Activated CD8-positive, alpha-beta T cell treated with anti-CD3 and anti-CD28 coated beads, Interleukin-2, amount 10 ng/mL, durations not matched to agents 7 days and 5 days (primary cell): ENCODE measurements around the gene TOP3B. TPM values are rescaled to one million over a fixed set of nuclear protein-coding genes. Genes with fewer than 3 reads are reported as not detected.
"Not testable (repeated sequence)": the region's sequence is repeated elsewhere in the genome, so short reads cannot be mapped to it uniquely, and the experiment has no call there.

Experiments
- ATAC-seq: fragments of 150-1000 bp; cut with Tn5 transposase; one replicate; pipeline ENCODE4 v1.10.0; 2021; ENCODE audit warnings: moderate library complexity
- CTCF ChIA-PET: fragments of 350-600 bp; sonication (Branson Sonifier 250); formaldehyde crosslinking; loops from one replicate; lab custom pipeline; 2021; ENCODE audit warnings: antibody characterized with exemption; lab: Charles Lee
- POLR2A ChIA-PET: fragments of 350-600 bp; sonication (Branson Sonifier 250); formaldehyde crosslinking; loops from one replicate; lab custom pipeline; 2021; ENCODE audit warnings: antibody characterized with exemption; lab: Charles Lee
- DNase-seq: peaks from one replicate; pipeline ENCODE4 v3.0.0-alpha.2; 2020
- H3K27ac Mint-ChIP-seq: one replicate; pipeline ENCODE4 v1.8.0; 2021; ENCODE audit warnings: mild to moderate bottlenecking, mixed read lengths
- H3K27me3 Mint-ChIP-seq: one replicate; pipeline ENCODE4 v1.8.0; 2021; ENCODE audit warnings: low read depth, mixed read lengths
- H3K36me3 Mint-ChIP-seq: one replicate; pipeline ENCODE4 v1.8.0; 2021; ENCODE audit warnings: low read depth, mixed read lengths
- H3K4me1 Mint-ChIP-seq: one replicate; pipeline ENCODE4 v1.8.0; 2021; ENCODE audit warnings: low read depth, mixed read lengths
- H3K4me3 Mint-ChIP-seq: one replicate; pipeline ENCODE4 v1.8.0; 2021; ENCODE audit warnings: mild to moderate bottlenecking, mixed read lengths
- H3K9me3 Mint-ChIP-seq: one replicate; pipeline ENCODE4 v1.8.0; 2022; ENCODE audit warnings: mixed read lengths; ENCODE audit not compliant: insufficient read depth
- total RNA-seq, 2 experiments: library from RNA; stranded (reverse); gene quantifications; one replicate each; pipeline ENCODE4 v1.2.3, GENCODE V29; 2021

Gene TOP3B
- total RNA-seq, 2 experiments from 2014 or later, result 47.3 to 49.9 TPM

- POLR2A ChIA-PET, result no interaction called here
- H3K27ac Mint-ChIP-seq, result no peak overlapping the region
Observed at GRCh38 chr22:21946262-21946925, 36.2 kb downstream of the TOP3B start.

DNA sequence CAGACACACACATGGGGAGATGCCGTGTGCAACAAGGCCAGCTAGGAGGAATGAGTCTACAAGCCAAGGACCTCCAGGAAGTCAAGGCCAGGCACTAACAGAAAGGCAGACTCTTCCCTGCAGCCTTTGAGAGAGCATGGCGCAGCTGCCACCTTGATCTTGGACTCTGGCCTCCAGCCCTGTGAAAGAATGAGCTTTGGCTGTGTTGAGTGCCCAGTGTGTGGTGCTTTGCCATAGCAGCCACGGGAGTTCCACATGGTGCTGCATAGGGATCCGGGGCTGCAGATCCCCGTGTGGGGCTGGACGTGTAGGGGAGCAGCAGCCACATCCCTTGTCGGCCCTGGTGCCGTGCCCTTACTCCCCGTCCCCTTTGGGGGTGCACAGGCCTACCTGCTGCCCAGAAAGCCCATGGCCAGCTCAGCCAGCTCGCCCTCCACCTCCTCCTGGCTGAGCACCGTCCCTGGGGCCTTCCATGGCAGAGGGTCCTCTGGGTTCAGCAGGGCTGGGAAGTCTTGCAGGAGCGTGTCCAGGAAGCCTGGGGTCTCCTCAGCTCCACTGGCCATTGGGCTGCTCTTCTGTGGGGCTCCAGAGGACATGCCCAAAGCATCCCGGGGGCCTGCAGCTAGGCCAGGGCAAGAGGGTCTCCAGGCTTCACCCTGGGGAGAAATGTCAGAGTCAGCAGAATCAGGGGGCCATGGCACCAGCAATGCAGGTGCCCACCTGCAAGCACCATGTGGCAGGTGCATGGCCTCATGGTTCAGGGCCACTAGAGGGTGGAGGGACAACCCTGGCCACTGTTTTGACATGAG is 36.9 kb downstream of the TOP3B start:
- Mint-ChIP-seq H3K4me3 (no peak overlapping the region), H3K27ac (no peak overlapping the region), H3K4me1 (peaks cover 24% of the 10 kb centered on the region), H3K36me3 (no peaks in the 10 kb centered on the region), H3K27me3 (no peaks in the 10 kb centered on the region), H3K9me3 (no peaks in the 10 kb centered on the region)
- CTCF ChIA-PET, result interaction anchor here (1.2 to 2.2 kb wide), 2 partner anchors 7 to 27 kb away, joined by 6 to 7 read pairs; partner anchors contain the start of gene PPM1F
- POLR2A ChIA-PET, result interaction anchor here (0.5 kb wide), 1 partner anchor 106 kb away, joined by 3 read pairs; no protein-coding TSS in a partner anchor
- no peak for ATAC-seq
- no peak for DNase-seq

More at GRCh38 chr22:21946262-21946925, 36.2 kb downstream of the TOP3B start:
- CTCF ChIA-PET, result interaction anchor here (7.9 kb wide), 1 partner anchor 8 kb away, joined by 138 read pairs; no protein-coding TSS in a partner anchor
- Mint-ChIP-seq H3K27me3 (no peaks in the 10 kb centered on the region), H3K9me3 (no peaks in the 10 kb centered on the region), H3K4me3 (no peak overlapping the region), H3K4me1 (peaks cover 20% of the 10 kb centered on the region), H3K36me3 (peaks cover 3% of the 10 kb centered on the region)
- DNase-seq, result no peak
- ATAC-seq, result no peak

- Mint-ChIP-seq H3K4me1 (peaks cover 32% of the 10 kb centered on the region), H3K27me3 (no peaks in the 10 kb centered on the region), H3K27ac (no peak overlapping the region), H3K36me3 (no peaks in the 10 kb centered on the region), H3K9me3 (no peaks in the 10 kb centered on the region), H3K4me3 (no peak overlapping the region)
- ATAC-seq (no peak), DNase-seq (no peak)
- ChIA-PET POLR2A (interaction anchor here (0.5 kb wide), 1 partner anchor 105 kb away, joined by 3 read pairs; no protein-coding TSS in a partner anchor), CTCF (interaction anchor here (1.2 to 2.2 kb wide), 2 partner anchors 8 to 27 kb away, joined by 6 to 7 read pairs; partner anchors contain the start of gene PPM1F)
Observed at GRCh38 chr22:21944871-21945270, 37.7 kb downstream of the TOP3B start.

DNA sequence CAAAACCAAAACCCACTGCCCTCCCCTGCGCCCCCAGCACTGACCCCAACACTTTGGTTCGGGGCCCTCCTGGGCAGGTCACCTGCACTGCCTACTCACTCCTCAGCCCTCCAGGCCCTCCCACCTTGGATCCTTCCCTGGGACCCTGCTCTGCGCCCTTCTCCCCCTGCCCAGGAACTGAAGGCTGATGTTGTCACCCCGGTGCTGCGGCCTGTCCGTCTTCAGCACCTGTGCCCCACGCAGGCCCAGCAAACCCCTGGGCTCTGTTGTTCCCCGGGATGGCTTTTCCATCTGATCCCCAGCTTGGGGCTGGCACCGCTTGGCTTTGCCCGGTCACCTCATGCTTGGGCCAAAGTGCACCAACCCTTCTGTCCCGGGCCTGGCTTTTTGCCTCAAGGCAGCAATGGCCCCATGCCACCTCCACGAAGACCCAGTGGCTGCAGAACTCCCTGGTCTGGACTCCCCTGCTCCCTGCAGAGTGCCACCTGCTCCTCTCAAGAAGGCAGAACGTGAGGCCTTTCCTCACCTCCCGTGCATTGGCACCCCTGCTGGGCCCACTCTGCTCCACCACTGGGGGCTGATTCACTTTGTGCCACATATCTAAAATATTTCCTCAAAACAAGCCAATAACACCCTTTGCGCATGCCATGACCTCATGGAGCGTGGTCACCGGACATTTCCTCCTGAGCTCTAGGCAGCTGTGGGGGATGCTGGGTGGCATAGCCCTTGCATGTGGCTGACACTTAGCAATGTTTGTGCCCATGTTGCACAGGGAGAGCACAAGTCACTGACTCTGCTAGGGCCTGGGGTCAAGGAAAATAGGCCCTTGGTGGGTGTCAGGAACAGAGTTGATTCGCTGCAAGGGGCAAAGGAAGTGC is 38.8 kb downstream of the TOP3B start:
- ATAC-seq, result no peak
- no peak for DNase-seq
- CTCF ChIA-PET, result interaction anchor here (1.2 to 2.2 kb wide), 2 partner anchors 9 to 29 kb away, joined by 6 to 7 read pairs; partner anchors contain the start of gene PPM1F
- no peaks in the 10 kb centered on the region for H3K27me3 Mint-ChIP-seq
- no peaks in the 10 kb centered on the region for H3K9me3 Mint-ChIP-seq
- POLR2A ChIA-PET, result no interaction called here
- no peaks in the 10 kb centered on the region for H3K36me3 Mint-ChIP-seq
- H3K27ac Mint-ChIP-seq, result peak overlapping the region; percentile 33
- no peak overlapping the region for H3K4me3 Mint-ChIP-seq
- peaks cover 42% of the 10 kb centered on the region for H3K4me1 Mint-ChIP-seq

DNA sequence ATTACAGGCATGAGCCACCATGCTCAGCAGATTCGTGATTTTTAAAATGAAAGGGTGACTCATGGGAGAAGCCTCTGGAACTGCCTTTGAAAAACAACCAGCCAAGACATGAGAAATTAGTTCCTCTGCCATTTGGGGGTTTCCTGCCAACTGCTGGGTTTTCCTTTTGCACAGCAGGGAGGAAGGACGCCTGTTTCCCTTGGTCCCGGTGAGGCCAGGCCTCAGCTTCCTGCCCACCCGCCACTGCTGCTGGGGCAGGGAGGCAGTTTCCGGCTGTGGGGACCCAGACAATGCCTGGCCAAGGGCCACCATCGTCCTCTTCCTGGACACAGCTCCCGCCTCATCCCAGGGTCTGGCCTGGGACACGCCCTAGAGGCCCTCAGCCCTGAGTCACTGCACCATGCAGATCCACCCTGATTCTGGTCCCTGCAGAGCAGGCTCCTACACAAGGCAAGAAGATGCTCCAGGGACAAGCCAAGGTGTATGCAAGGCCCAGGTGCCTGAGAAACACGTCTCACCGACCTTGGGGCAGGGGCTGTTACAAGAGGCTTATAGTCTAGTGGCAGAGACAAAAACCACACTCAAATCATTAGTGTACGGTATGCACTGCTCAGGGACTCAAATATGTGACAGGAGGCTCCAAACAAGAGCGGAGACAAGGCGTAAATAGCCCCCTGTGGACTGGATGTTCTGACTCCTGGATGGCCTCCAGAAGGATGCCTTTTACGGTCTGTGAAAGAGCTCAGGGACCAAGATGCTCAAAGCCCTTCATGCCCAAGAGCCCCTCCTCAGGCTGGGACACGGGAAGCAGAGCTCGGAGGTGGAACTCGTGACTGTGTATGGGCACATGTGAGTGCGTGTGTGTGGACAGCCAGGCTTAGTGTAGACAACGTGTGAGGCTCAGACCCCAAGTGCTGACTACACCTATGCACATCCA is 39.9 kb downstream of the TOP3B start:
- CTCF ChIA-PET, result interaction anchor here (1.4 to 1.5 kb wide), 2 partner anchors 10 to 216 kb away, joined by 3 to 6 read pairs; partner anchors contain the start of gene PPM1F
- ATAC-seq, result no peak
- H3K9me3 Mint-ChIP-seq, result no peaks in the 10 kb centered on the region
- DNase-seq, result no peak
- no peaks in the 10 kb centered on the region for H3K27me3 Mint-ChIP-seq
- H3K27ac Mint-ChIP-seq, result peak overlapping the region; percentile 70
- no peak overlapping the region for H3K4me3 Mint-ChIP-seq
- no peaks in the 10 kb centered on the region for H3K36me3 Mint-ChIP-seq
- POLR2A ChIA-PET, result interaction anchor here (0.8 kb wide), 1 partner anchor 208 kb away, joined by 3 read pairs; the partner anchor contains the start of gene YPEL1
- peaks cover 54% of the 10 kb centered on the region for H3K4me1 Mint-ChIP-seq

GRCh38 chr22:21941921-21942320 is 40.7 kb downstream of the TOP3B start:
- Mint-ChIP-seq H3K27me3 (no peaks in the 10 kb centered on the region), H3K9me3 (no peaks in the 10 kb centered on the region), H3K4me3 (no peak overlapping the region), H3K4me1 (peaks cover 58% of the 10 kb centered on the region), H3K27ac (peak overlapping the region; percentile 70), H3K36me3 (no peaks in the 10 kb centered on the region)
- CTCF ChIA-PET, result interaction anchor here (1.4 to 7.6 kb wide), 3 partner anchors 9 to 215 kb away, joined by 3 to 138 read pairs (median 6); partner anchors contain the start of gene PPM1F
- ATAC-seq (no peak), DNase-seq (no peak)
- POLR2A ChIA-PET, result no interaction called here

- POLR2A ChIA-PET, result no interaction called here
- H3K36me3 Mint-ChIP-seq, result no peaks in the 10 kb centered on the region
- no peak for DNase-seq
- no peak overlapping the region for H3K4me3 Mint-ChIP-seq
- no peak for ATAC-seq
- H3K27me3 Mint-ChIP-seq, result no peaks in the 10 kb centered on the region
- CTCF ChIA-PET, result interaction anchor here (7.6 kb wide), 1 partner anchor 10 kb away, joined by 138 read pairs; the partner anchor contains the start of gene PPM1F
- H3K4me1 Mint-ChIP-seq, result peaks cover 59% of the 10 kb centered on the region
- peak overlapping the region; percentile 73 for H3K27ac Mint-ChIP-seq
- H3K9me3 Mint-ChIP-seq, result no peaks in the 10 kb centered on the region
Observed at GRCh38 chr22:21940521-21940920, 42.1 kb downstream of the TOP3B start.

GRCh38 chr22:21939935-21940334 is 42.7 kb downstream of the TOP3B start:
- POLR2A ChIA-PET, result interaction anchor here (1.4 kb wide), 1 partner anchor 13 kb away, joined by 3 read pairs; the partner anchor contains the start of gene PPM1F
- H3K36me3 Mint-ChIP-seq, H3K4me3 Mint-ChIP-seq, DNase-seq, ATAC-seq, H3K27me3 Mint-ChIP-seq, H3K9me3 Mint-ChIP-seq: not testable (repeated sequence)
- H3K27ac Mint-ChIP-seq, result peak overlapping the region; percentile 73
- H3K4me1 Mint-ChIP-seq, result peaks cover 59% of the 10 kb centered on the region
- CTCF ChIA-PET, result interaction anchor here (1.2 to 7.6 kb wide), 3 partner anchors 11 to 178 kb away, joined by 3 to 138 read pairs (median 13); partner anchors contain the start of gene PPM1F

DNA sequence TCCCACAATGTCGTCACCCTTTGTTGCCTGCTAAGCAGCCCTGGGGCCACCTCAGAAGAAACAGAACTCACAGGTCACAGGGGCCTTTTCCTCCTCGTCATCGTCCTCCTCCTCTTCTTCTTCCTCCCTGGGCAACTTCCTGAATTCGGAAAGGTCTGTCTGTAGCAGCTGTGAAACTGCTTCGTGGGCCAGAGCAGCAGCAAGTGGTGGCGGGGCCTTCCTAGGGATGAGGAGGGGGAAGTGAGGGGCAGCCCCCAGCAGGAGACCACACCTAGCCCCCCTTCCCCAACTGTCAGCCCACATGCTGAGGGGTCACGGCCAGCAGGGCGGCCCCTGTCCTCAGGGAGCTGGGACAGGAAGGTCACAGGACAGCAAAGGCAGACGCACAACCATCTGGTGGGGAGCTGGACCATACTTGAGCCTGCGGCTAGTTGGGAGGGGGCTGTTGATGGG is 43.1 kb downstream of the TOP3B start:
- no peaks in the 10 kb centered on the region for H3K36me3 Mint-ChIP-seq
- ATAC-seq (no peak), DNase-seq (no peak)
- H3K27me3 Mint-ChIP-seq, result no peaks in the 10 kb centered on the region
- H3K27ac Mint-ChIP-seq, result peak overlapping the region; percentile 49
- POLR2A ChIA-PET, result interaction anchor here (1.4 kb wide), 1 partner anchor 13 kb away, joined by 3 read pairs; the partner anchor contains the start of gene PPM1F
- H3K9me3 Mint-ChIP-seq, result no peaks in the 10 kb centered on the region
- H3K4me3 Mint-ChIP-seq, result peak overlapping the region; percentile 4
- CTCF ChIA-PET, result interaction anchor here (0.7 to 7.6 kb wide), 7 partner anchors 11 to 222 kb away, joined by 3 to 138 read pairs (median 7); partner anchors contain the start of genes MAPK1, PPM1F and TOP3B
- H3K4me1 Mint-ChIP-seq, result peaks cover 59% of the 10 kb centered on the region

DNA sequence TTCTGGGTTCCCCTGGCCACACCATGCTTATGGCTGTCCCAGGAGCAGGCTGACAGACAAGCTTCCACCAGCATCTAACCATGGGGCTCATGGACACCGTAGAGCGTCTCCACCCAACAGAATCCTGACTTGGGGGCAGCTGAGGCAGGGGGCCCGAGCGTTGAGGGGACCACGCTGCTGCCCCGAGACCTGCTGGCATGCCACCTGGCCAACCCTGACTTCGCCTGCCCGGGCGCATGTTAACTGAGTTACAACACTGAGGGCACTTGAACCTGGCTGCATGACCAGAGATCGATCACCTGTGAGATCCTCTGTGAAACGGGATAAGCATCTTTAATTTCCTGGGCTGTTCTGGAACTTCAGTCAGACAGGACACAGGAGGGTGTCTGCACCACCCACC is 43.7 kb downstream of the TOP3B start:
- ATAC-seq (no peak), DNase-seq (no peak)
- H3K4me1 Mint-ChIP-seq, result peaks cover 59% of the 10 kb centered on the region
- no peaks in the 10 kb centered on the region for H3K36me3 Mint-ChIP-seq
- H3K9me3 Mint-ChIP-seq, result no peaks in the 10 kb centered on the region
- H3K4me3 Mint-ChIP-seq, result peak overlapping the region; percentile 73
- ChIA-PET POLR2A (interaction anchor here (1.1 to 1.4 kb wide), 2 partner anchors 10 to 14 kb away, joined by 3 read pairs; partner anchors contain the start of gene PPM1F), CTCF (interaction anchor here (0.7 to 7.6 kb wide), 12 partner anchors 12 to 297 kb away, joined by 3 to 138 read pairs (median 4); partner anchors contain the start of genes MAPK1, PPM1F, SDF2L1 and TOP3B)
- H3K27ac Mint-ChIP-seq, result peak overlapping the region; percentile 84
- H3K27me3 Mint-ChIP-seq, result no peaks in the 10 kb centered on the region
